ENCODE measurements around the gene NAA20.

DNA sequence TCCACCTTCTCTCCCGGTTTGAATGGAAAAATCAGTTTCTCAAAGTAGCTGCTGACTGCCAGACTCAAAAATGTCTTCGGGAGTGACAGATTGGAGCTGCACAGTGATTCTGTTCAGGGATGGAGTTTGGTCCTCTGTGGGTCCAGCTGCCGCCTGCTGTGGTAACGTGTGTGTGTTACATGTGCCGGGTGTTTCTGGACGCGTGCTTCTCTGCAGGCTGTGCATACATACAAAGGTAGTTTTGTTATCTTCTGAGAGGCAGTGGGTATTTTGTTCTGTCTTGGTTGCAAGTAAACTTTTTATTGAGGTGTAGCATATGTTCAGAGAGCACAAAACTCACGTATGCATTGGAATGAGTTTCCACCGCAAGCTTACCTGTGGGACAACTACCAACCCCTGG, 41.3 kb upstream of the NAA20 start:
- TF ChIP-seq CTCF (IDR thresholded peaks at IDR 0.05 in 4 of 5, conservative IDR thresholded peaks at IDR 0.05 in 1 of 5) = no peak
- no peak for TF ChIP-seq POLR2A (IDR thresholded peaks at IDR 0.05)
